GM18520 (cell line): ENCODE data around the gene SELENOW.
"Not testable (repeated sequence)": the region's sequence is repeated elsewhere in the genome, so short reads cannot be mapped to it uniquely, and the experiment has no call there.

Experiments
- ATAC-seq: cut with Tn5 transposase; IDR thresholded peaks from one replicate; pipeline ENCODE4 v1.9.1; 2021; ENCODE audit not compliant: unreplicated experiment

The SELENOW gene

GRCh38 chr19:47780215-47780551, 1.7 kb downstream of the SELENOW start:
- ATAC-seq, result no peak

- no peak for ATAC-seq
Observed at GRCh38 chr19:47781590-47782262, 3.2 kb downstream of the SELENOW start.

- ATAC-seq, result no peak
Observed at GRCh38 chr19:47786566-47786965, 8.1 kb downstream of the SELENOW start.

- not testable (repeated sequence) for ATAC-seq
Observed at GRCh38 chr19:47787307-47787706, 8.8 kb downstream of the SELENOW start.

- not testable (repeated sequence) for ATAC-seq
Observed at GRCh38 chr19:47789811-47790210, 11.3 kb downstream of the SELENOW start.

GRCh38 chr19:47790398-47790814, 11.9 kb downstream of the SELENOW start:
- no peak for ATAC-seq

- ATAC-seq, result no peak
Observed at GRCh38 chr19:47792616-47793015, 14.1 kb downstream of the SELENOW start.

- no peak for ATAC-seq
Observed at GRCh38 chr19:47794526-47794925, 16.0 kb downstream of the SELENOW start.

GRCh38 chr19:47796785-47797184, 18.3 kb downstream of the SELENOW start:
- ATAC-seq, result no peak

- ATAC-seq, result no peak
Observed at GRCh38 chr19:47797996-47798903, 19.7 kb downstream of the SELENOW start.

GRCh38 chr19:47798904-47799266, 20.4 kb downstream of the SELENOW start:
- no peak for ATAC-seq

- ATAC-seq, result no peak
Observed at GRCh38 chr19:47801270-47801669, 22.8 kb downstream of the SELENOW start.

GRCh38 chr19:47802521-47803043, 24.1 kb downstream of the SELENOW start:
- no peak for ATAC-seq

- ATAC-seq, result not testable (repeated sequence)
Observed at GRCh38 chr19:47803148-47803547, 24.6 kb downstream of the SELENOW start.

GRCh38 chr19:47803671-47804070, 25.2 kb downstream of the SELENOW start:
- not testable (repeated sequence) for ATAC-seq

- ATAC-seq, result not testable (repeated sequence)
Observed at GRCh38 chr19:47804451-47804850, 25.9 kb downstream of the SELENOW start, which contains the start of gene TPRX1. TPRX1 (minus strand) TSS chr19:47804551; CDS start chr19:47804539, 12 bp downstream.

- no peak for ATAC-seq
Observed at GRCh38 chr19:47805313-47805712, 26.8 kb downstream of the SELENOW start.

GRCh38 chr19:47806435-47806834, 27.9 kb downstream of the SELENOW start:
- no peak for ATAC-seq

GRCh38 chr19:47813304-47813994, 34.9 kb downstream of the SELENOW start:
- ATAC-seq, result no peak

- no peak for ATAC-seq
Observed at GRCh38 chr19:47813995-47814328, 35.5 kb downstream of the SELENOW start.

- ATAC-seq, result not testable (repeated sequence)
Observed at GRCh38 chr19:47816270-47816669, 37.8 kb downstream of the SELENOW start.
